GM10847 (cell line): ENCODE results near the gene DST.

Experiments
- POLR2A ChIP-seq: IDR thresholded peaks from 2 replicates; pipeline ENCODE4 v1.6.1; 2011; ENCODE audit not compliant: insufficient read length; ENCODE audit errors: extremely low read depth

DST gene

DNA sequence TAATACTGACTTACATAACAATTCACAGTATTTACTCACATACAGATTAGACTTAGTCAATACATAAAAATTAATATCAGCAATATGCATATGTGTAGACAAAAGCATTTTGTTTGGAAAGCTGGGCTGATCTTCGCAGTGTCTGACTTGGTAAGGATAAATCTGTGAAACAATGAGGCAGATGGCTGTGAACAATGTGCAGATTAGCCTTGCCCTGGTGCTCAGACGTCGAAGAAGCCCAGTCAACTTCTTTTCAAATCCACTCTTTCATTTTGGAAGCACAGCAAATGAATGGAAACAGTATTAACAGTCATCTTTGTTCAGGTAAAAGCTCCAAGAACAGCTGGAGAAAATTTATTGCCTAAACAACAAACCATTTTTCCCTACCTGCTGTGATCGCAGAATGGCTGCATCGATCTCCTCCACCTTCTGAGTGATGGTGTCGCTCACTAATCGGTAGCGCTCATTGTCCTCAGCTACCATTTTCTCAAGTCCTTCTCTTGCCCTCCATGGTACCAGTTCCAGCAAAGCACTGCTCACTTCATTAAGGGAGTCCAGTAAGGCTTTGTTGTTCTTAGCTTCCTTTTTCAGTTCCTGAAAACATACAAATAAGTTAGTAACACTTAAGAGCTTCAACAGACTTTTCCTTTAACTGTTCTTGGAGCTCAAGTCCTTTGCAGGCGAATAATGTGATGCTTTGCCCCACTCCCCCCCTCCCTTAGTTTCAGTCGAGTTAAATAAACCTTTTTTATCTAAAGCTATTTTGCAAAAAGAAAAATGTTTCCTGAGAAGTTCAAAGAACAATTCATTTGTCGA is 116.5 kb downstream of the DST start:
- TF ChIP-seq POLR2A: no peak

DNA sequence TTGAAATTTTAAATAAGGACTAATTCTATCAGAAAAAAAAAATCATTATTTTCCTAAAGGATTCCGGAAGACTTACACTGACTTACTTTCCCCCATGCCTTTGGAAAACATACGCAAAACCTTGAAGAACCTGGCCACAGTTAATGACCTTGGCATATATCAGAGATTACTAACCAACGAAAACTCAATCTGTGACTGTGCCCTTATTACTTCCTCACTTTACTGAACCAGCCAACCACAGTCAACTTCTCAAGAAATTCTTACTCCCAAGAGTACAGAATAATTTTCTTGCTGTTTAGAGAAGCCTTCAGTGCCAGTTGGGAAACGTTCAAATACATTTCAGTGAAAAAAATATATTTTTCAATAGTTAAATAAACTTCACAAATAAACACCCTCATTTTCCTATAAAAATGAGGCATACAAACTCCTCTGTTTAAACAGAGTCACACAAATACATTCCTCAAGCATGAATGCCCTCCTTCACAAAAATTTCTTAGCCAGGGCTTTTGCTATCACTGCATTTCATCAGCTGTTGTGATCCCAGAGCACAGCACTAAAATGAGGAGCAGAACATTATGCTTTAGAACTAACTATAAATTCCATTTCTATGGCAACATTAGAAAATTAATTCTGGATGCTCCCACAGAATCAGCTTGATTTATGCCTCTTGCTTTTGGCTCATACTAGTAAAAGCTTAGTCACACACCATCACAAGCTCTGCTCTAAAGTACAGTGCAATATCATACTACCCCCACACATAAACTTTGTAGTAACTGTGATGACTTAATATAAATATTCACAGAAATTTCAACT is 117.6 kb downstream of the DST start:
- no peak for TF ChIP-seq POLR2A

DNA sequence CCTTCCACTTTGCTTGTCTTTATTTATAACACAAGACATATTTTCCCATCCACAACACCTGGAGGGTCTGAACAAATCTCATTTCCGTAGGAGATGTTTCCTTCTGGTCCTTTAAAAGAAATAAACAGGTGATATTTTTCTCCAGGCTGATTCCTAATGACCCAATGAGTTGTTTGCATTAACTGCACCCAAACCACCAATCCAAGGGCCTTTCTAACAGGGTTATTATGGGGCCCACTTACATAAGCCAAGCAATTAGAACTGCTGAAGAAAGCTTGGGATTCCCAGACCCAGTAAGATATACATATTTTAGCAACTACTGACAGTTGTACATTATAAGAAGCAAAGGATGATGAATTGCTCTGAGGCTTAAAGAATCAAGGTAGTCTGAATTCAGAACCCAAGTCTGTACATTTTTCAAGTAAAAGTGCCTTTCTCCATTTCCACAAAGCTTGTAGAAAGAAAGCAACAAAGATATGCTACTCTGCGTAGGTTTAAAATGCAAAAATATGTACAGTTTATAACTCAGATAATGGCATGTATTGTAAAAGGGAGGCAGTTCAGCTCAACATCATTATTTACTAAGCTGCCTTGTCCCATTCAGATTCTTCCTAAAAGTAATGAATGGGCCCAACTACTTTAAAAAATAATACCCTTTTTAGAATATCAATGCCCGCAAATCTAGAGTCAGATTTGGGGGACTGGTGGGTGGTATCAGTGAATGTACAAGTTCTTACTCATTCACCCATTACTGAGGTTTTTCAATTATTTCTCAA is 120.0 kb downstream of the DST start:
- TF ChIP-seq POLR2A: no peak

DNA sequence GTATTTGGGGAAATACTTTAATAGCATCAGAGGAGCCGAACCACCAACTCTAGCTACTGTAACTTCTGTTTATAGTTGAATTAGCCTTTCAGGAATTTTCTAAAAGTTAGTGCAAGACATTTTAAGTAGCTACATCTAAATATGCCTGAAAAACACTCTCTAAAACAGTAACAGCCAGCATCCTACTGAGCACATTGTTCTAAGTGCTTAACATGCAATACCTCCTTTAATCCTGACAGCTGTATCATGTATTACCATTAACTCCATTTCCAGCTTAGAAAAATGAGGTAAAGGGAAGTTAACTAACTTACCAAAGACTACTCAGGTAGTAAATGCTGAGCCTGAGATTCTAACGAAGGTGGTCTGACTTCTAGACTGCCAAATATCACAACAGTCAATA is 120.7 kb downstream of the DST start:
- TF ChIP-seq POLR2A: no peak

DNA sequence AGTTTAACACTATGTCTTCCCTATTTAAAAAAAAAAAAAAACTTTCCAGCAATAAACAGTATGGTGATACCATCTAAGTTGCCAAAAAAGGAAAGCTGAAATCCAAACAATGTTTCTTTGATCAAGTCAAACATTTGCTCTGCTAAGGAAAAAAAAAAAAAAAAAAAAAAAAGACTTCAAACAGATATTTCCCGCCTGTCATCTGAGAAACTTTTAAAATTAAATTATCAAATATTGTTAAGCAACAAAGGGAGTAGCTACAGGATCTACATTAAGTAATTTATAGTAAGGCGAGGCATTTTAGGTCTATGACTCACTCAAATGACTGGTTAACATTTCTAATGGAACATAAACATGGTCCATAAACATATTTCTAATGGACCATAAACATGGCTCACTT is 121.2 kb downstream of the DST start:
- no peak for TF ChIP-seq POLR2A

DNA sequence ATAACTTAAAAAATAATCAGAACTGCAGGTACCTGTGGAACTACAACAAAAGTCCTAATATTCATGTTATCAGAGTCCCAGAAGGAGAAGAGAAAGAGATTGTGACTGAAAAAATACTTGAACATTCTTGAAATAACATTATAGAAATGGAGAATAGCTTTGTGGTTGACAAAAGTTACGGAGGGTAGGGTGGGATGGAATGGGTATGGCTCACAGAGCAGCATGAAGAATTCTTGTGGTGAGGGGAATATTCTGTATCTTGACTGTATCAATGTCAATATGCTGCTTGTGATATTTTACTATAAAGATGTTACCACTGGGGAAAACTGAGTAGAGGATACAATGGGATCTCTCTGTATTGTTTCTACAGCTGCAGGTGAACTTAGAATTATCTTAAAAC is 122.5 kb downstream of the DST start:
- TF ChIP-seq POLR2A: no peak

DNA sequence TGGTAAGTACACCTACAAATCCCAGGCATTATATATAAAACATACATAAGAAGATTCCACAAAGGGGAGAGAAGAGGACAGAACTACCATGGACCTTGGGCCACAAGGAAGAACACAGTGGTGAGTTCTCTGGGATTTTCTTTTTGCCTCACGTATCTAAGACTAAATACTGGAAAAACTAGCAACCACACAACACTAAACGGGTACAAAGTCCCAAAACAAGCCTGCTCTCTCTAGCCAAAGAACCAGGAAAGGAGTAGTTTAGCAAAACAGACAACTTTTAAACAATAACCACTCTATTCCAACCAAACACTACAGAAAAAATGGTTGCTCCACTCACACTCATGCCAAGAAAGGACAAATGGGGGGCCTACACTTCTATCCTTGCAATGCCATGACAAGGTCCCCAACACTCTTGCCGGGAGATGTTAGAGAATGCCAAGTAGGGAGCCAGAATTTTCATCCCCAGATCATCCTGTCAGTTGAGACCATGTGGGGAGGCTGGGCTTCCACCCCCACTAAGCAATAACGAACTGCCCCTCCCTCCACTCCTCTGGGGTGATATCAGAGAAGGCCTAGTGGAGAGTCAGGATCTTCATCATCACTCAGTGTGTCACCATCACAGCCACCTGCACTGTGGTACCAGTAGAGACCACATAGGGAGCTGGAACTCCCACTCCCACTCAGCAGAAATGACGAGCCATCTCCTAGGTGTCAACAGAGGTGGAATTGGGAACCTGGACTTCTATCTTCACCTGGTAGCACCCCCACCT is 123.5 kb downstream of the DST start:
- TF ChIP-seq POLR2A: no peak

DNA sequence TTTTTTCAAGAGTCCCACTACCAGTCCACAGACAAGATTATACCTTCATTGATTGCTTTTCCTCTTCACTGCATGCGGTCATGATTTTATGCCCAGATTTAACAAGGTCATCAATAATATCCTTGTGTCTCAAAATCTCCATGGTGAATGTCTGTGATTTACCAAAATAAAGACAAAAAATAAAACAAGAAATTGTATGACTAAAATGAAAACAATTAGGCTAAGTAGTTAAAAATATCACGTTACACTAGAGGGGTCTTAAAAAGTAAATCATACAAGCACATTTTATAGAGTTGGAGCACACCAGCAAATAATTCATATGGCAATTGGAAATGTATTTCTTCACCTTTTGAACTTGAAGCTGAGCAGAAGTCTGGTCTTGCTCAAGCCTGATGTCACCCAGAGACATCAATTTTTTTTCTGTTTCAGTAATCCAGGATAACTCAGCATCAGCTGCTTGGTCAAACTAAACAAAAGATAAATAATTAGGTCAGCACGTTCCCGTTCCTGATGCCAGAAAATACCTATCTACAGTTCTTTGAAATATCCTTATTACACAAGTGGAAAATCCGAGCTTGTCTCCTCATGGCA is 125.4 kb downstream of the DST start:
- no peak for TF ChIP-seq POLR2A

DNA sequence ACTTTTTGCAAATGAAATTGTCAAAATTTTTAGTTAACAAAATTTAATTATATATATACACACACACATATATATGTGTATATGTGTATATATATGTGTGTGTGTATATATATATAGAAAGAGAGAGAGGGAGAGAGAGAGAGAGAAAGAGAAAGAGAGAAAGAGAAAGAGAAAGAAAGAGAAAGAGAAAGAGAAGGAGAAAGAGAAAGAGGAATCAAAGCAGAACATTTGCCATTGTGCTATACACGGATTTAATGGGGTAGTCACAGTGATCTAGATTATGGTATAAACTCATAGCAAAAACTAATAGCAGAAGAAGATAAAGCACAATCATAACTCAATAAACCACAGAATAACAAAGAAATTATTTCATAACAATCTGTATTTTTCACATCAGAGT is 126.7 kb downstream of the DST start:
- TF ChIP-seq POLR2A: no peak

DNA sequence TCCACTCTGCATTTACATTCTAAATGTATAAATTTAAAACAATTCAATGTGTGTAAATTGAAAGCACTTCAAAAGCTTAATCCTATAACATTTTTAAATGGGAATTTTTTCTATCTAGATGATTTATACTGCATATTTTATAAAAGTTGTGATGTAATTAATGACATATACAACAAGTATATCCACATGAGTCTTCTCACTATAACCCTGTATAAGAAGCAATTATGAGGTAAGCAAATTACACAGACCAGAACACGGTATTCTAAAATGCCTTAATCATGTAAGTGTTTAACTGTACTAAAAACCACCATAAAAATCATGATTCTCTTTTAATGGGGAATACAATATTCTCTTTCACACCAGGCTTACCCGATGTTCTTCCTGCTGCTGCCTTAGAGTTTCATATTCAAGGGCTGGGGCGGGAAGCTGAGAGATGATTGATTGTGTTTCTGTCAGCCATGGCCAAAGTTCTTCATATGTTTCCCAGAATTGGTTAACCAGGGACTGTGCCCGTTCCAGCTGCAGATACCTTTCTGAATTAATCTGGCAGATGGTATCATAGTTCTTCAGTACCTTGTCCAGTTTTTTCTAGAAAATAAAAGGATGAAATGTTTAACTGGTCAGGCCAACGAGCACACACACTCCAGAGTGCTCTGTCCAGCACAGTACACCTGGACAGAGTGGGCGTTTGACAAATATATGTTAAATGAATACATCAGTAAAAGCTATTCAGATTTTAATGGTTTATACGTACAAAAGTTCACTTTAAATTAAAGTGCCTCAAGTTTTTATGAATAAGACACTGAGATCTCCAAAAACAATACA is 127.4 kb downstream of the DST start:
- no peak for TF ChIP-seq POLR2A

DNA sequence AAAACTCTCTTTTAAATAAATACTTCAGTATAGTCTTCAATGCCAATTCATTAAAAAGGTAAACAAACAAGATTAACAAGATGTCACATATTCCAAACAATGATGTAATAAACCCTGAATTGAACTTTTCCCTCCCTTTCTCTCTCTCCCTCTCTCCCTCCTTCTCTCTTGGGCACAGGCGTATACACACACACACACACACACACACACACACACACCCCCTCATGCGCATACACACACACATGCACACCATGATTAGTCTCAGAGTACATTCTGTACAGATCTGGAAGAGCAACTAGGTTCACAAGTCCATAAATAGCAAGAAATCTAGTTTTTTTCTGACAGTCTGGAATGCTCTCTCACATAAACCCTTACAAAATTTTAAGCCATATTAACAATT is 128.3 kb downstream of the DST start:
- TF ChIP-seq POLR2A: no peak

DNA sequence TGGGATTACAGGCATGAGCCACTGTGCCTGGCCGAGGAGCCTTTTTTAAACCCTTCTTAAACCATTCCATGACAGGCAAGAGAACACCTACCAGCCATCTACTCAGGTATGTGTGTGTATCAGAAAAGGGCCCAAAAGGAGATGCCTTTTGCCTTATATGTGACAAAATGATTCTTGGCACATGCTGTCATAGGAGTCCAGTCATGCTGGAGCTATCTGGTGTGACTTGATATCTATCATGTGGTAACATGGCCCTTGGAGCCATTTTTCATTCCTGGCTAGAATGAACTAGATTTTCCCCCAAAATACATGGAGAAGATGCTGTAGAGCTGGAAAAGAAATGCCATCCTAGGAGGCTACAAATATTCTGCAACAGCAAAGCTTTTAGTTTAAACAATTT is 129.1 kb downstream of the DST start:
- no peak for TF ChIP-seq POLR2A

DNA sequence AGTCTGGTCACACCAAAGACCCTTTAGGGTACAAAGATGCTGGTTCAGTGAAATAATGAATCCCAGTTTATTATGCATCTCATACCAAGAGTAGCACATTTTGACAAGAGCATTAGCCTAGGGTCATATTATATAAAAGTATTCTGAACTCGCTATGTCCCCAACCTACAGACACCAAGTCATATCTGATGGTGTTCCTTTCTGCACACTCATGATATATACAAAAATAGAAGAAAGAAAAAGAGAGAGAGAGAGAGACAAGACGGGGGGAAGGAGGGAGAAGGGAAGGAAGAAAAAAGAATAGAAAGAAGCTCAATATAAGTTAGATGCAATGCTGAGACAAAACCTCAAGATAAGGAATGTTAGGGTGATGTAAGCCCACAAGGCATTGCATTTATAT is 131.1 kb downstream of the DST start:
- TF ChIP-seq POLR2A: no peak

DNA sequence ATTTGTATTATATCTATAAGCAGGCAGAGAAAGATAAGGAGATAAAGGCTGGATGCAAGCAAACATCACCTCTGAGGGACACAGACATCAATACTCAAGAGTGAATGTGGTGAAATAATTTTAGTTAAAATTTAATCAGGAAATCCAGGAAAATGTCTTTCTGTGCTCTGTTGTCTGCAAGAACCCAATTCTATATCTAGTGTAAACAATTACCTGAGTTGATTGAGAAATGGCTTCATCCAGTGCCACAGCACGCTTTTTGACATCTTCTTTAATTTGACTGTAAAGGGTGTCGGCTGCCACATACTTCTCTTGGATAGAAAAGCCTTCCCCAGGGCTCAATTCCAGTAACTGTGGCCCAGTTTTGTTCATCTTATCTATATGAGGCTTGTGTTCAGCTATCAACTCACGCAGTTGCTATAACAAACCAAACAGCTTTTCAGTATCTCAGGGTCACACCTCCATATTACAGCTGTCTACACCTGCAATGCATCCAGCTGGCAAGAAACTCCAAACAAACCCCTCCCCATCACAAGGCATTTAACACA is 131.6 kb downstream of the DST start:
- no peak for TF ChIP-seq POLR2A

DNA sequence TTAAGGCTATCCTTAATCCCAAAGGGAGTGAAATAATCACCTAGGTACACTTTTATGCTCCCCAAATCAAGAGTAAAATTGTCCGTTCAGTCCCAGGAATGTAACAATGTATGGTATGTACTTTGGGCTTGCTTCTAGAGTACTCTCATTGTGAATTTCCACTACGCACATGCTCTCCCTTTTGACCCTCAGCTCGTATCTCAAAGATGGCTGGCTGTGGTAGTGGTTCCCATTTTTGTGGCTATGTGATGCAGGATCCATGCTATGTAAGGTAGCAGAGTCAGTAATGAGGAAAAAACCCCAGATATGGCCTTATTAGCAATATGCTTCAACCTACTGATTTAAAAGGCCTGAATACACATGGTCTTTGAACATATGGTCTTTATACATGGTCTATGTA is 133.7 kb downstream of the DST start:
- TF ChIP-seq POLR2A: no peak
